HUES6 (cell line): ENCODE data around the gene PPT2.

Experiments used
- H3K27ac ChIP-seq: 2 replicates; pipeline ENCODE4 v1.7.0; 2013; ENCODE audit warnings: low read depth, mild to moderate bottlenecking, low read length, inconsistent platforms
- H3K27me3 ChIP-seq: 2 replicates; pipeline ENCODE4 v1.6.1; 2013; ENCODE audit warnings: low read length; ENCODE audit not compliant: control insufficient read depth, insufficient read depth
- H3K36me3 ChIP-seq: 2 replicates; pipeline ENCODE4 v1.6.1; 2013; ENCODE audit warnings: low read length; ENCODE audit not compliant: control insufficient read depth, insufficient read depth
- H3K4me1 ChIP-seq: 2 replicates; pipeline ENCODE4 v1.6.1; 2013; ENCODE audit warnings: low read length; ENCODE audit not compliant: control insufficient read depth, insufficient read depth
- H3K4me3 ChIP-seq: 2 replicates; pipeline ENCODE4 v1.5.1; 2013; ENCODE audit warnings: low read depth, low read length
- H3K9ac ChIP-seq: one replicate; pipeline ENCODE4 v1.6.1; 2013; ENCODE audit warnings: mild to moderate bottlenecking, low read length
- H3K9me3 ChIP-seq: 2 replicates; pipeline ENCODE4 v1.6.1; 2013; ENCODE audit warnings: low read depth, low read length; ENCODE audit not compliant: control insufficient read depth, insufficient read depth

Gene PPT2

DNA sequence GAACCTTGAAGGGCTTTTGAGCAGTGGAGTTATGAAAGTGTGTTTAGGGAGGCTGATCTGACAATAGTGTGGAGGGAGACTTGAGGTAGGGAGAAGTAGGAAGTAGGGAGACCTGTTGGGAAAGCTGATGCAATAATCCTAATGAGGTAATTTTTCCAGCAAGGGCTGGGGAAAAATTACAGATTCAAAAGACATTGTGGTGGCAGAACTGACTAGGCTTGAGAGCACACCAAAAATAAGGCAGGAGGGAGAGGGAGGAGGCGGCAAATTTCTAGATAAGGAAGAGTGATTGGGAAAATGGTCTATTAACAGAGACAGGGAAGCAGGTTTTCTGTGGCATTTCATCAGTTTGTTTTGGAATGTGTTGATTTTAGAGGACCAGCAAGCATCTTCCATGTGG, 7.7 kb upstream of the PPT2 start:
- H3K9ac ChIP-seq, result no peak overlapping the region
- no peak overlapping the region for H3K27ac ChIP-seq
- no peaks in the 10 kb centered on the region for H3K9me3 ChIP-seq
- H3K4me1 ChIP-seq, result peaks cover 36% of the 10 kb centered on the region
- H3K36me3 ChIP-seq, result no peaks in the 10 kb centered on the region
- peaks cover 24% of the 10 kb centered on the region for H3K27me3 ChIP-seq
- H3K4me3 ChIP-seq, result no peak overlapping the region

DNA sequence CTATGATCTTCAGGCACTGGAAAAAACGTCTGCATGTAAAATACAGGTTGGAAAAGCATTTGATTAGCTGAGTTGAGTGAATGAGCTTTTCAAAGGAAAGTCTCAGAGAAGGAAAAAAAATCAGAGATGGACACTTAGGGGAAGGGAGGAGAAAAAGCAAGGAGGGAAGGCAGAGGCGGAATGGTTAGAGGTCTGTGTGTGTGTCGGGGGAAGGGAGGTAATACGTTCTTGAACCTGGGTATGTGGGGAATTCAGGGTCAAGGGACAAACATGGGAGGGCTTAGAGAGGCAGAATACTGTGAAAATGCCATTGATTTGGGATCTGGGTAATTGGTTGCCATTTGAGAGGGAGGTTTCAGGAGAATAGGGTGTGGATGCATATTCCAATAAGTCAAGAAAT, 7.3 kb upstream of the PPT2 start:
- Histone ChIP-seq H3K27ac (no peak overlapping the region), H3K4me3 (0 out of 2 replicates have a peak overlapping the region, but pooled peaks have one; percentile 8), H3K4me1 (peaks cover 38% of the 10 kb centered on the region), H3K9ac (no peak overlapping the region), H3K9me3 (no peaks in the 10 kb centered on the region), H3K27me3 (peaks cover 27% of the 10 kb centered on the region), H3K36me3 (no peaks in the 10 kb centered on the region)

DNA sequence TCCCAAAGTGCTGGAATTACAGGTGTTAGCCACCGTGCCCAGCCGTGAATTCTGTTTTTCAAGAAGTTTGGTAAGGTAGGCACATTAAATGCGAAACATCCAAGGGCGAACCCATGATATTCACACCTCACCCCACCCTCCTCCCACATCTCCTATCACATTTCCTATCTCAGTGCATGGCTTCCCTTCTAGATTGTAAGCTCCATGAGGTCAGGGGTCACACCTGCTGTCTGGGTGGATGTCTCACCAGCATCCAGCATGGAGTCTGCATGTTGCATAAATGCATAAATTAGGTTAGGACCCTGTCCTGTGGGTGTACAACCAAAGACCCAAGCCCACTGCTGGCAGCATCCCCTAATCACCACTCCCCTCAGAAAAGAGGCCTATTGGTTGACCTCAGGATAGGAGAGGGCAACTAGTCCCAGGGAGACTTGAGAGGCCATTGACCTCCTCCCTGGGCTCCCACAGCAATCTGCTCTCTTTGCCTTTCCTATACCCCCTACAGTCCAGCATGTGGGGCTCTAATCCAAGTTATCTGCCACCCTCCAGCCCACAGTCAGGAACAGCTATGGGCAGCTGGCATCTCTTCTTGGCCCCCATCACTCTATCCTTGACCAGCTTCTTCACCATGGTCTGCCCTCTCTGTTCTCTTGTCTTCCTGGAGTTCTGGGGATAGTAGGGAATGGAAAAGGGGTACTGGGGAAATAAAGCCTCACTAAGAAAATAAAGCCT, 6.4 kb upstream of the PPT2 start:
- Histone ChIP-seq H3K4me3 (peak overlapping the region; percentile 56), H3K4me1 (peaks cover 45% of the 10 kb centered on the region), H3K9ac (no peak overlapping the region), H3K27ac (no peak overlapping the region), H3K36me3 (no peaks in the 10 kb centered on the region), H3K27me3 (peaks cover 34% of the 10 kb centered on the region), H3K9me3 (no peaks in the 10 kb centered on the region)

DNA sequence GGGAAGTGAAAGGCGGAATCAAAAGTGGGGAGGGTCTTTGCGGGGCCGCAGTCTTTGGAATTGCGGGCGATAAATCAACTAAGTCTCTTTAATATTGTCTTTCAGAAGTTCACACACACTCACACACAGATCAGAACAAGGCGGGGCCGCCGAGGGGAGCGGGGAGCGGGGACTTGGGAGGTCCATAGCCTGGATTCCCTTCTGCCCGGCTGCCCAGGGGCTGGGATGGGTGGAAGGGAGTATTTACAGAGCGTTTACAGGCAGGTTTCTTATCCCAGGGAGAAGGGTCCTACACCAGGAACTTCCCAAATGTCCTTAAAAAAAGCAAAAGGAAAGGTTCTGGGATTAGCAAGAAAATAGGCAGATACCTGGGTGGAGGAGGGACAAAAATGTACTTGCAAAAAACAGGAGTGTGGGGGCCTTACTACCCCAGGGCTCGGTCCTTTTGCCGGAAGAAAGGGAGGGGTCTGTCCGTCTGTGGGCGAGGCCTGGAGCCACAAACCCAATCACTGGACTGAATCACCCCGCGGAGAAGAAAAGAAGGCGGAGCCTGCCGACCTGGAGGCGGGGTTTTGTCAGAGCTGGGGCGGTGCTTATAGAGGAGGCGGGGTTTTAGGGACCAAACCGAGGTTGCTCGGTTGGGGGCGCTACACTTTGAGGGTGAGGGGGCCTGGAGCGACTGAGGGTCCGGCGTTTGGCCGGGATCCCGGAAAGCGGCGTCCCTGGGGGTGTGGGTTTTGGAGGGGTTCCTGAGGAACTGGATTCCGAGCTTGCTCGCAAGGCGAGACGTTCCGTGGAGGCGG, 5.5 kb upstream of the PPT2 start:
- H3K27ac ChIP-seq, result no peak overlapping the region
- peaks cover 45% of the 10 kb centered on the region for H3K4me1 ChIP-seq
- no peaks in the 10 kb centered on the region for H3K9me3 ChIP-seq
- H3K36me3 ChIP-seq, result no peaks in the 10 kb centered on the region
- H3K9ac ChIP-seq, result no peak overlapping the region
- H3K27me3 ChIP-seq, result peaks cover 36% of the 10 kb centered on the region
- H3K4me3 ChIP-seq, result peak overlapping the region; percentile 56

DNA sequence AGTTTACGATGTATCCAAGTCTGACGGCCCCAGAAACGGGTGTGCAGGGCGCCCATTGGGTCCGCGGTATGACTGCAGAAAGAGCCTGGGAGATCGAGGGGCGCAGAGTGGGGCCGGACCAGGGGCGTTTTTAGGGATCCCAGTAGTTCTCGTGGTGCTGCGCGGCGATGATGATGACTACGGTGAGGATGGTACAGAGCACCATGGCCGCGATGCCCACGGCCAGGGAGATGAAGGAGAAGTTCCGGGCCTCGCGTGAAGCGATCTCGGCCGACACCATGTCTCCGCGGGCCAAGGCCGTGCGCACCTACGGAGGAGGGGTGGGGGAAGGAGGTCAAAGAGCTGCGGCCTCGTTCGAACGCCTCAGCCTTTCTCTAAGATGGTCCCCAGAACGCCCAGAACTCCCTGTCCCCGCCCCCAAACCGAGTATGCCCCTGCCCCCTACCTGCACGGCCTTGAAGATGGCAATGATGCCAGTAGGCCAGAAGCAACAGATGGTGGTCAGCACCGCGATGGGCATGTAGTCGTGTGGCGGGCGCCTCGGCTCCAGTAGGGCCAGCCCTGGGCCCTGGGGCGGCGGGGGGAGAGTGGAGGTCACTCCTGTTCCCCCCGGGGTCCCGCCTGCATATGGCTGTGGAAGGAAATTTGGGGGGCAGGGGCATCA, 4.7 kb upstream of the PPT2 start:
- peaks cover 36% of the 10 kb centered on the region for H3K27me3 ChIP-seq
- H3K9me3 ChIP-seq, result no peaks in the 10 kb centered on the region
- peak overlapping the region; percentile 56 for H3K4me3 ChIP-seq
- no peak overlapping the region for H3K27ac ChIP-seq
- no peaks in the 10 kb centered on the region for H3K36me3 ChIP-seq
- H3K9ac ChIP-seq, result no peak overlapping the region
- H3K4me1 ChIP-seq, result peaks cover 45% of the 10 kb centered on the region

DNA sequence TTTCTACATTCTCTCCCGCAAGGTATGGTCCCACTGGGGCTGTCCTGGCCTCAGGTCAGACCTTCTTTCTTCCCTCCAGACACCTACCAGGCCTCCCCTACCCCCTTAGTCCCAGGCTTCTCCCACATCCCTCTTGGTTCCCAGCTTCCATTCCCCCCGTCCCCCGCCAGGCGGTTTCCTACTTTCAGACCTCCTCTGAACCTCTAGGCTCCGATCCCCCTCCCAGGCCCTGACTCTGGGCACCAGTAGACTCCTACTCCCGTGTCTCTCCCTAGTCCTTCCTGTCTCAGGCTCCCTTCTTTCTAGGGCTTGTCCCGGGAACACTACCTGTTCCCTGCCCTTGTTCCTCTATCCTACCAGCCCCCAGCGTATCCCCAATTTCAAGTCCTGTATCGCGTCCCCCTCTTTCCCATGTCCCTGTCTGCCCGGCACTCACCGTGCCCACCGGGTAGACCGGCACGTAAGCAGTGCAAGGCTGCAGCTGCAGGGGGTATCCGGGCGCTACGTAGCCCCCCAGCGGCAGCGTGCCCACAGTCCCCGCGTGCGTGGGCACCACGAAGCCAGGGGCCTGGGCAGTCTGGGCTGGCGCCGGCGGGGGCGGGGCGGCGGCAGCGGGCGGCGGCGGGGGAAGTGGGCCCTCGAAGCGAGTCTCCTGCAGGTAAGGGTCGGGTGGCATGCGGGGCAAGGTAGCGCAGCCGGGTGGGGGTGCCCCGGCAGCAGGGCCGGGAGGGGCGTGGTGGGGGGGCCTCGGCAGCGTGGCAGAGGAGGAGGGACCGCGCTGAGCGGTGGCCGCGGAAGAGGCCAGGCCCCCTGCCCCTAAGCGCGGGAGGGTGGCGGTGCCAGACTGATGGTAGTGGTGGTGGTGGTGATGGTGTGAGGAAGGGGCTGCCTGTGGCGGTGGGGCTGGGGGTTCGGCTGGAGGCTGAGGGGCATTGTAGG, 3.7 kb upstream of the PPT2 start:
- H3K4me1 ChIP-seq, result peaks cover 52% of the 10 kb centered on the region
- H3K9me3 ChIP-seq, result no peaks in the 10 kb centered on the region
- H3K27ac ChIP-seq, result no peak overlapping the region
- peak overlapping the region; percentile 56 for H3K4me3 ChIP-seq
- H3K36me3 ChIP-seq, result no peaks in the 10 kb centered on the region
- H3K27me3 ChIP-seq, result peaks cover 36% of the 10 kb centered on the region
- no peak overlapping the region for H3K9ac ChIP-seq

DNA sequence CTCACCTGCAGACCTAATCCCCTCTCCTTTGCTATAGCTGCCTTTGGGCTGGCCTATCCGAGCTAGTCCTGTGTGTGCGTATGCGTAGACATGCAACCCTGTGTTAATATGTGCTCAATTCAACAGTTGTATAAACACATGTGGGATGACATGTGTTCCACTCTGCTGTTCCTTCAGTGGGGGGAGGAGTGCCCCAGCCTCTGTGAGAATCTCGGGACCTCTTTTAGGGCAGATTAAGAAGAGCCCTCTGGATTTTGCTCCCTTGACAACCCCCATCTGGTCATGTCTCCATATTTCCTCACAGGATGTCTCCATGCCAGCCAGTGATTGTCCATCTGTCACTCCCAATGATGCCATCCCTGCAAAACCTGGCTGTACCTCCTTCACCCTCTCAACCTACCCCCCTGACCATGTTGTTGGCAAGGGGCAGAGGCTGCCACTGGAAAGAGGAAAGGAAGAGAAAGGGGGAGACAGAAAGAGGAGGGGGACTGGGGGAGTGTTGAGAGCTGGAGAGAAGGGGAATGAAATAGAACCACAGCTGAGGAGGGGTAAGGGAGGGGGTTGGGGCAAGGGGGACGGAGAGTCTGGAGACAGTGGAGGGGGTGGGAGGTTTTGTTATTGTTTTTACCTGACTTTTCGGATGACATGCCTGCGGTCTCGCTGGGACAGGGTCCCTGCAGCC, 2.6 kb upstream of the PPT2 start:
- Histone ChIP-seq H3K9ac (no peak overlapping the region), H3K4me3 (peak overlapping the region; percentile 49), H3K36me3 (peaks cover 7% of the 10 kb centered on the region), H3K27ac (no peak overlapping the region), H3K9me3 (no peaks in the 10 kb centered on the region), H3K27me3 (peaks cover 36% of the 10 kb centered on the region), H3K4me1 (peaks cover 44% of the 10 kb centered on the region)

DNA sequence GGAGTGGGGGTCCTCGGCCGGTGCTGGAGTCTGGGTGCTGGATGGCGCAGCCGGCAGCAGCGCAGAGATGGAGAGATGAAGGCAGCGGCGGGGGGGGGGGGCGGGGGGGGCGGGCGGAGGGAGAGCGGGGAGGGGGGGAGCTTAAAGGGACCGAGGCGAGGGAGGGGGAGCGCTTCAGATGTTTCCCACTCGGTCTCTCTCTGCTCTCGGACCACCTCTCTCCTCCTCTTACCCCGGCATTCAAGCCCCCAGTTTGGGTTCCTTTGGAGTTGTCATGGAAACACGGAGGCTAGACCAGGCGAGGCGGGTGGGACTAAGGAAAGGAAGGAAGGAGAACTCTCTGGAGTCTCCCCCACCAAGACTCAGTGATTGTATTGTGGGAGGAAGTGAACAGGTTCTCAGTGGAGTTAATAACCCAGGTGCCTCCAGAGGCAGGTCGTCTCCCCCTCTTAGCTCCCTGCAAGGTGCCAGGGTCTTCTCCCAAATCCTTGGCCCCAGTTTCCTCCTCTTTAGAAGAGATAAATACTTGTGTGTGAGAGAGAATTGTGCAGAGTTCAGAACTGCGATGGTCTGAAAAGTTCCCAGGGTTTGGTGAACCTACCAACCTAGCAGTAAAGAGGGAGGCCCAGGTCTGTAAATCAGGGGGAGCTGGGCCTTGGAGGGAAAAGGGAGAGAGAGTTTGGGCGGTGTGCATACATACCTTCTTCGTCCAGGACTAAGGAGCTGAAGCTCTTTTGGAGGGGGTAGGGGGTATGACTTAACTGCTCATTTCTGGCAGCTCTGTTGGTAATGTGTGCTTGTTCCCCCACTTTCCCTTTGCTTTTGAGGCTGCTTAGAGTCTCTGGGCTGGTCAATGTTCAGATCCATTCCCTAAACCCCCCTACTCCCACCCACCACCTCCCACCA, 1.8 kb upstream of the PPT2 start, which contains the start of gene PRRT1:
Gene PRRT1 (minus strand): TSS at position 77 of the 906 bp plus-strand sequence. CDS start 112 bp downstream, outside the sequence.
- peak within 1 kb of the TSS; percentile 86 for H3K4me3 ChIP-seq
- peaks cover 10% of the 10 kb centered on the region for H3K36me3 ChIP-seq
- peaks cover 36% of the 10 kb centered on the region for H3K27me3 ChIP-seq
- no peaks in the 10 kb centered on the region for H3K9me3 ChIP-seq
- H3K27ac ChIP-seq, result no peak within 1 kb of the TSS
- H3K4me1 ChIP-seq, result peaks cover 36% of the 10 kb centered on the region
- H3K9ac ChIP-seq, result peak within 1 kb of the TSS; percentile 91

DNA sequence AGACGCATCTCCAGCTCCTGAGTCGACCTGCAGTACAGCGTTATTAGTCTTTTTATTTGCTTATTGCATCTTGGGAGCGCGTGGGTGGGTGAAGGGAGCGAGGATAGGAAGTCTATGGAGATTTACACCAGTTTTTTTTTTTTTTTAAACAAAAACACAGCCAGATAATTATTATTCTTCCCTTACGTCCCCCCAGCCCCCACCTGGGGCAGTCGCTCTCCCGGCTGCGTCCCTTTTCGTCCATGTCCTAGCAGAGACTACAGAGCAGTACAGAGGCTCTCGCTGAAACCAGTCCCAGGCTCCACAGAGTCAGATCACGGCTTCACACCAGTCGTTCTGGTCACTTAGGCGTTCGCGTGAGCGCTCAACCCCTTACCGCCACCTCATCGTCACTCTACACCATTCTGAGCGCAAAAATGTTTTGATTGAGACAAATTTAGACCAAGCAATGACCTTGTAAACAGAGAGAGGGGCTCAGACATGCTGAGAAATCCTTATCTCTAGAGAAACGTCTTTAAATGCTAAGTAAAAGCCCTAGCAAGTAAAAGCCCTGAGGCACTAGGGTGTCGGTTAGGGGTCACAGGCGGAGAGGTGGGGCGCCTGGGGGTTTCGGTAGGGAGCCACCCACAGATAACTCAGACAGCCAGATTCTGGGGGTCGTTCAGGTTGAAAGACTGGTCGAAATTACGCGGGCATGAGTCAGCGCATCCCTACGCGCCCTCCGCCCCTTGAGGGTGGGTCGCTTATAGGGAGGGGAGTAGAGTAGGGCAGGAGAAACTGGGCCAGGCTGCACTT, 975 bp upstream of the PPT2 start:
- peaks cover 36% of the 10 kb centered on the region for H3K27me3 ChIP-seq
- peak overlapping the region; percentile 91 for H3K9ac ChIP-seq
- H3K36me3 ChIP-seq, result peaks cover 17% of the 10 kb centered on the region
- H3K27ac ChIP-seq, result peak overlapping the region; percentile 48; the same call in 1 of the 2 replicates
- H3K9me3 ChIP-seq, result no peaks in the 10 kb centered on the region
- peak overlapping the region; percentile 86 for H3K4me3 ChIP-seq
- H3K4me1 ChIP-seq, result peaks cover 30% of the 10 kb centered on the region
